IMR-90 (cell line): ENCODE results near the gene PPP1R1C. TPM values are rescaled to one million over a fixed set of nuclear protein-coding genes. Genes with fewer than 3 reads are reported as not detected.

Source experiments
- ATAC-seq: fragments of 200-7000 bp; cut with Tn5 transposase; 2 replicates; pipeline ENCODE4 v1.9.1; 2020; ENCODE audit warnings: low read depth, mild to moderate bottlenecking, moderate library complexity
- BruUV-seq: library from RNA; stranded (reverse); fragments of 400-500 nt; replicated peaks from 2 replicates; lab custom pipeline; 2021; lab: Mats Ljungman, UMichigan
- CTCF ChIA-PET: fragments of 300-600 bp; formaldehyde crosslinking; extraction: SDS; loops from one replicate; lab custom pipeline; 2021; ENCODE audit warnings: antibody characterized with exemption; lab: Yijun Ruan, JAX
- POLR2A ChIA-PET: fragments of 300-600 bp; sonication (Branson Sonifier 250); formaldehyde crosslinking; loops from one replicate; lab custom pipeline; 2022; ENCODE audit warnings: antibody characterized with exemption; ENCODE audit not compliant: unreplicated experiment; lab: Charles Lee
- DNase-seq: peaks from one replicate; pipeline ENCODE4 v3.0.0; 2013
- H2AFZ ChIP-seq: replicated peaks from 2 replicates; pipeline ENCODE3; 2013; ENCODE audit warnings: low read length, mild to moderate bottlenecking; ENCODE audit not compliant: poor library complexity
- H2AK5ac ChIP-seq: 2 replicates; pipeline ENCODE4 v1.6.1; 2013; ENCODE audit warnings: low read depth, low read length, inconsistent platforms
- H2AK9ac ChIP-seq: replicated peaks from 2 replicates; pipeline ENCODE3; 2013; ENCODE audit warnings: mild to moderate bottlenecking, low read depth, low read length, moderate library complexity; ENCODE audit not compliant: poor library complexity
- H2BK120ac ChIP-seq: 2 replicates; pipeline ENCODE4 v1.6.1; 2013; ENCODE audit warnings: low read depth, low read length, inconsistent platforms
- H2BK15ac ChIP-seq: 3 replicates; pipeline ENCODE4 v1.6.1; 2013; ENCODE audit warnings: low read depth, low read length, inconsistent platforms
- H2BK20ac ChIP-seq: 2 replicates; pipeline ENCODE4 v1.6.1; 2013; ENCODE audit warnings: low read depth, mild to moderate bottlenecking, inconsistent platforms, low read length, moderate library complexity
- H2BK5ac ChIP-seq: 2 replicates; pipeline ENCODE4 v1.6.1; 2013; ENCODE audit warnings: mild to moderate bottlenecking, low read depth, low read length, inconsistent platforms; ENCODE audit not compliant: poor library complexity, severe bottlenecking
- H3K14ac ChIP-seq: replicated peaks from 2 replicates; pipeline ENCODE4 v1.6.1; 2013; ENCODE audit warnings: low read depth, low read length, inconsistent platforms
- H3K18ac ChIP-seq: 2 replicates; pipeline ENCODE4 v1.6.1; 2013; ENCODE audit warnings: low read depth, low read length, control low read depth
- H3K23ac ChIP-seq: 2 replicates; pipeline ENCODE4 v1.6.1; 2013; ENCODE audit warnings: low read depth, low read length, inconsistent platforms
- H3K27ac ChIP-seq: 2 replicates; pipeline ENCODE4 v1.5.1; 2013; ENCODE audit warnings: mild to moderate bottlenecking, control low read depth, low read length; ENCODE audit not compliant: insufficient read depth
- H3K27me3 ChIP-seq: 2 replicates; pipeline ENCODE4 v1.6.1; 2013; ENCODE audit warnings: low read length; ENCODE audit not compliant: control insufficient read depth, insufficient read depth
- H3K36me3 ChIP-seq: 2 replicates; pipeline ENCODE4 v1.6.1; 2013; ENCODE audit warnings: low read length, mixed read lengths; ENCODE audit not compliant: control insufficient read depth, insufficient read depth
- H3K4ac ChIP-seq: 2 replicates; pipeline ENCODE4 v1.6.1; 2013; ENCODE audit warnings: low read depth, low read length, inconsistent platforms
- H3K4me1 ChIP-seq: 2 replicates; pipeline ENCODE4 v1.6.1; 2013; ENCODE audit warnings: low read length, mixed read lengths; ENCODE audit not compliant: control insufficient read depth, insufficient read depth
- H3K4me2 ChIP-seq: 2 replicates; pipeline ENCODE4 v1.6.1; 2013; ENCODE audit warnings: low read depth, mild to moderate bottlenecking, control low read depth, low read length, moderate library complexity
- H3K4me3 ChIP-seq: 2 replicates; pipeline ENCODE4 v1.5.1; 2013; ENCODE audit warnings: low read depth, mild to moderate bottlenecking, control low read depth, low read length, moderate library complexity; ENCODE audit not compliant: insufficient read depth
- H3K56ac ChIP-seq: 2 replicates; pipeline ENCODE4 v1.6.1; 2013; ENCODE audit warnings: low read length, inconsistent platforms; ENCODE audit not compliant: insufficient read depth; ENCODE audit errors: extremely low read depth
- H3K79me1 ChIP-seq, 2 experiments: 2 replicates each; pipeline ENCODE4 v1.6.1; 2013; ENCODE audit warnings: low read length in 2 of 2, inconsistent platforms in 1 of 2, low read depth in 1 of 2
- H3K9ac ChIP-seq: 2 replicates; pipeline ENCODE4 v1.6.1; 2013; ENCODE audit warnings: low read depth, low read length, control low read depth
- H3K9me1 ChIP-seq: 2 replicates; pipeline ENCODE4 v1.6.1; 2013; ENCODE audit warnings: low read length, inconsistent platforms; ENCODE audit not compliant: insufficient read depth
- H3K9me3 ChIP-seq: 2 replicates; pipeline ENCODE4 v1.6.1; 2013; ENCODE audit warnings: low read length; ENCODE audit not compliant: control insufficient read depth, insufficient read depth
- H4K20me1 ChIP-seq: 2 replicates; pipeline ENCODE4 v1.6.1; 2013; ENCODE audit warnings: low read length, inconsistent platforms; ENCODE audit not compliant: insufficient read depth
- H4K5ac ChIP-seq: 2 replicates; pipeline ENCODE4 v1.6.1; 2013; ENCODE audit warnings: mild to moderate bottlenecking, low read depth, low read length, control low read depth
- H4K8ac ChIP-seq, 2 experiments: 2 replicates each; pipeline ENCODE4 v1.6.1; 2013; ENCODE audit warnings: low read depth in 2 of 2, low read length in 2 of 2, control low read depth in 1 of 2, inconsistent platforms in 1 of 2
- H4K91ac ChIP-seq: 2 replicates; pipeline ENCODE4 v1.6.1; 2013; ENCODE audit warnings: low read depth, low read length, inconsistent platforms; ENCODE audit not compliant: insufficient read depth
- BHLHE40 ChIP-seq: fragments of 150-350 bp; IDR thresholded peaks from 2 replicates; pipeline ENCODE4 v1.6.1; 2016; ENCODE audit warnings: mild to moderate bottlenecking, low read depth, low read length
- CEBPB ChIP-seq: IDR thresholded peaks from 2 replicates; pipeline ENCODE4 v1.6.1; 2012; ENCODE audit warnings: low read depth, low read length, improper control_type of control experiment
- CHD1 ChIP-seq: IDR thresholded peaks from 2 replicates; pipeline ENCODE4 v1.6.1; 2012; ENCODE audit warnings: low read depth, low read length, improper control_type of control experiment
- FOS ChIP-seq: fragments of 150-350 bp; IDR thresholded peaks from 2 replicates; pipeline ENCODE4 v1.6.1; 2016; ENCODE audit warnings: low read depth, low read length
- MAFK ChIP-seq: IDR thresholded peaks from 2 replicates; pipeline ENCODE4 v1.6.1; 2012; ENCODE audit warnings: low read depth, low read length, improper control_type of control experiment
- MXI1 ChIP-seq: IDR thresholded peaks from 2 replicates; pipeline ENCODE4 v1.6.1; 2012; ENCODE audit warnings: low read depth, mild to moderate bottlenecking, low read length, moderate library complexity, borderline replicate concordance
- NFE2L2 ChIP-seq: fragments of 150-350 bp; IDR thresholded peaks from 2 replicates; pipeline ENCODE4 v1.6.1; 2016; ENCODE audit warnings: low read depth, mild to moderate bottlenecking, low read length
- RAD21 ChIP-seq: IDR thresholded peaks from 2 replicates; pipeline ENCODE4 v1.6.1; 2012; ENCODE audit warnings: low read length, improper control_type of control experiment
- RCOR1 ChIP-seq: IDR thresholded peaks from 2 replicates; pipeline ENCODE4 v1.6.1; 2012; ENCODE audit warnings: mild to moderate bottlenecking, low read length, improper control_type of control experiment; ENCODE audit not compliant: insufficient replicate concordance
- RFX5 ChIP-seq: IDR thresholded peaks from 2 replicates; pipeline ENCODE4 v1.8.0; 2012; ENCODE audit warnings: low read depth, mild to moderate bottlenecking, low read length, moderate library complexity
- SMC3 ChIP-seq: fragments of 150-350 bp; IDR thresholded peaks from 2 replicates; pipeline ENCODE4 v1.6.1; 2016; ENCODE audit warnings: low read depth, mild to moderate bottlenecking, antibody characterized with exemption, low read length, moderate library complexity
- WGBS, 2 experiments: methylation state at CpG; one replicate each; pipeline versions ENCODE4 v1.1.5 to v1.1.7; 2013; ENCODE audit warnings: missing lambda C conversion rate in 2 of 2; ENCODE audit not compliant: insufficient read length in 1 of 2; ENCODE audit errors: extremely low coverage in 2 of 2; 5-methylcytosine and 5-hydroxymethylcytosine counted together
- dilution Hi-C: fragments of 300-500 bp; cut with HindIII; formaldehyde crosslinking; loops from one replicate; pipeline ENCODE4 v1.14.3; 2018; ENCODE audit warnings: low sequenced_read_pairs; ENCODE audit not compliant: unreplicated experiment
- in situ Hi-C: fragments of 300-500 bp; cut with MboI; formaldehyde crosslinking; loops from 3 replicates; pipeline ENCODE4 v1.14.3; 2019; ENCODE audit warnings: low sequenced_read_pairs, inconsistent platforms, mixed read lengths
- intact Hi-C: fragments of 100-400 bp; cut with micrococcal nuclease; formaldehyde crosslinking; loops from 2 replicates; pipeline ENCODE4 v1.10.0; 2022
- polyA plus RNA-seq, 3 experiments: library from polyadenylated mRNA; depleted of rRNA; stranded (reverse); fragments of >200 nt; gene quantifications; 2 replicates each; pipeline ENCODE4 v1.2.3, GENCODE V29; 2012; ENCODE audit warnings: low replicate concordance in 1 of 3
- total RNA-seq: library from RNA; depleted of rRNA; stranded (reverse); fragments of >200 nt; gene quantifications from 2 replicates; pipeline ENCODE4 v1.2.3, GENCODE V29; 2012
- TF ChIP-seq, protein P1 (sequence below): conservative IDR thresholded peaks from 2 replicates; pipeline ENCODE4 v1.5.1; 2012; ENCODE audit warnings: mild to moderate bottlenecking, low read depth, low read length, improper control_type of control experiment

PPP1R1C gene
- total and polyA plus RNA-seq, 2 of the 4 experiments (the other 2 are of a cell fraction) = 0.10 to 0.36 TPM

DNA sequence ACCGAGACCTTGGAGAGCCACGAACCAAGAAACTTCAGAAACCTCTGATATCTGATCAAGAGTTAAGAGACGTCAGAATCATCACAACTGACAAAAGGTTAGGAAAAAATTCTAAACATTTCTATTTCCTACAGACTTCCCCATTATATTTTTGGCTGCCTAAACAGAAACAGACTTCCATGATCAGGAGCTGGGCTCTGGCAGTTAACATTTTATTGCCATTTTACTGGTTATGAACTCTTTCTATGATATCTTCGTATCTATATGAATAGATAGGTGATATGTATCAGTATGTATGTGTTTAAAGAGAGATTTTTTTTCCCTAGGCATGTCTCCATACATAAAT, 31.1 kb upstream of the PPP1R1C start:
- H4K20me1 ChIP-seq = no peaks in the 10 kb centered on the region
- no peak overlapping the region for H3K23ac ChIP-seq
- no peaks in the 10 kb centered on the region for H3K27me3 ChIP-seq
- H3K4me2 ChIP-seq = peak overlapping the region; percentile 74; the same call in 1 of the 2 replicates
- no peaks in the 10 kb centered on the region for H3K36me3 ChIP-seq
- H2AK5ac ChIP-seq = no peak overlapping the region
- H3K14ac ChIP-seq = no peak overlapping the region
- 0 out of 2 replicates have a peak, but pooled peaks cover 2% of the 10 kb centered on the region for H3K9me1 ChIP-seq
- peak; percentile 13; the same call in 1 of the 2 replicates for ATAC-seq
- H2BK20ac ChIP-seq = peak overlapping the region; percentile 95
- H3K4me1 ChIP-seq = peaks cover 3% of the 10 kb centered on the region; the same call in 1 of the 2 replicates
- TF ChIP-seq, protein P1, sequence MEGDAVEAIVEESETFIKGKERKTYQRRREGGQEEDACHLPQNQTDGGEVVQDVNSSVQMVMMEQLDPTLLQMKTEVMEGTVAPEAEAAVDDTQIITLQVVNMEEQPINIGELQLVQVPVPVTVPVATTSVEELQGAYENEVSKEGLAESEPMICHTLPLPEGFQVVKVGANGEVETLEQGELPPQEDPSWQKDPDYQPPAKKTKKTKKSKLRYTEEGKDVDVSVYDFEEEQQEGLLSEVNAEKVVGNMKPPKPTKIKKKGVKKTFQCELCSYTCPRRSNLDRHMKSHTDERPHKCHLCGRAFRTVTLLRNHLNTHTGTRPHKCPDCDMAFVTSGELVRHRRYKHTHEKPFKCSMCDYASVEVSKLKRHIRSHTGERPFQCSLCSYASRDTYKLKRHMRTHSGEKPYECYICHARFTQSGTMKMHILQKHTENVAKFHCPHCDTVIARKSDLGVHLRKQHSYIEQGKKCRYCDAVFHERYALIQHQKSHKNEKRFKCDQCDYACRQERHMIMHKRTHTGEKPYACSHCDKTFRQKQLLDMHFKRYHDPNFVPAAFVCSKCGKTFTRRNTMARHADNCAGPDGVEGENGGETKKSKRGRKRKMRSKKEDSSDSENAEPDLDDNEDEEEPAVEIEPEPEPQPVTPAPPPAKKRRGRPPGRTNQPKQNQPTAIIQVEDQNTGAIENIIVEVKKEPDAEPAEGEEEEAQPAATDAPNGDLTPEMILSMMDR = no peak
- TF ChIP-seq SMC3 (no peak), NFE2L2 (no peak), RAD21 (no peak), MAFK (no peak), RFX5 (no peak), RCOR1 (no peak), CHD1 (no peak), MXI1 (no peak), BHLHE40 (no peak), CEBPB (no peak), FOS (no peak)
- ChIA-PET POLR2A (no interaction called here), CTCF (interaction anchor here (0.6 to 1.5 kb wide), 8 partner anchors 10 to 114 kb away, joined by 3 to 5 read pairs (median 4); no protein-coding TSS in a partner anchor)
- in situ Hi-C loops (no loop called here), intact Hi-C loops (no loop called here), dilution Hi-C loops (no loop called here)
- H3K9me3 ChIP-seq = no peaks in the 10 kb centered on the region
- peak; percentile 23 for DNase-seq
- peak overlapping the region; percentile 41; the same call in 1 of the 2 replicates for H3K56ac ChIP-seq
- peak overlapping the region; percentile 66 for H2AFZ ChIP-seq
- no peaks in the 10 kb centered on the region for H3K79me1 ChIP-seq
- peak overlapping the region; percentile 27; the same call in 1 of the 2 replicates for H3K18ac ChIP-seq
- peak overlapping the region; percentile 48 for H2BK5ac ChIP-seq
- peak overlapping the region; percentile 72; the same call in 2 of the 3 replicates for H2BK15ac ChIP-seq
- peak overlapping the region; percentile 20; the same call in 1 of the 2 replicates for H4K5ac ChIP-seq
- H4K8ac ChIP-seq = peak overlapping the region; percentile 8 to 58; a peak in 3 of 4 replicates
- H3K9ac ChIP-seq = no peak overlapping the region
- peak overlapping the region; percentile 53; the same call in 1 of the 2 replicates for H3K4ac ChIP-seq
- H4K91ac ChIP-seq = no peak overlapping the region; the same call in 1 of the 2 replicates
- BruUV-seq = no TSS peak
- peak overlapping the region; percentile 90 for H2BK120ac ChIP-seq
- H2AK9ac ChIP-seq = no peak overlapping the region
- H3K4me3 ChIP-seq = no peak overlapping the region
- 20% methylated on average over 2 of the region's 4 CpGs; no CpG with 5 or more reads in 1 of the 2 experiments for WGBS, 2 experiments
- H3K27ac ChIP-seq = no peak overlapping the region
